GM19238 (cell line): ENCODE measurements around the gene SH2D3A.
A peak's percentile ranks its signal among the peaks of the same experiment; 100 is the strongest.
"Not testable (repeated sequence)": the region's sequence is repeated elsewhere in the genome, so short reads cannot be mapped to it uniquely, and the experiment has no call there.

Experiments
- DNase-seq: peaks from one replicate; pipeline ENCODE4 v3.0.0; 2011; ENCODE audit warnings: low spot score; ENCODE audit not compliant: insufficient read length

The SH2D3A gene

DNA sequence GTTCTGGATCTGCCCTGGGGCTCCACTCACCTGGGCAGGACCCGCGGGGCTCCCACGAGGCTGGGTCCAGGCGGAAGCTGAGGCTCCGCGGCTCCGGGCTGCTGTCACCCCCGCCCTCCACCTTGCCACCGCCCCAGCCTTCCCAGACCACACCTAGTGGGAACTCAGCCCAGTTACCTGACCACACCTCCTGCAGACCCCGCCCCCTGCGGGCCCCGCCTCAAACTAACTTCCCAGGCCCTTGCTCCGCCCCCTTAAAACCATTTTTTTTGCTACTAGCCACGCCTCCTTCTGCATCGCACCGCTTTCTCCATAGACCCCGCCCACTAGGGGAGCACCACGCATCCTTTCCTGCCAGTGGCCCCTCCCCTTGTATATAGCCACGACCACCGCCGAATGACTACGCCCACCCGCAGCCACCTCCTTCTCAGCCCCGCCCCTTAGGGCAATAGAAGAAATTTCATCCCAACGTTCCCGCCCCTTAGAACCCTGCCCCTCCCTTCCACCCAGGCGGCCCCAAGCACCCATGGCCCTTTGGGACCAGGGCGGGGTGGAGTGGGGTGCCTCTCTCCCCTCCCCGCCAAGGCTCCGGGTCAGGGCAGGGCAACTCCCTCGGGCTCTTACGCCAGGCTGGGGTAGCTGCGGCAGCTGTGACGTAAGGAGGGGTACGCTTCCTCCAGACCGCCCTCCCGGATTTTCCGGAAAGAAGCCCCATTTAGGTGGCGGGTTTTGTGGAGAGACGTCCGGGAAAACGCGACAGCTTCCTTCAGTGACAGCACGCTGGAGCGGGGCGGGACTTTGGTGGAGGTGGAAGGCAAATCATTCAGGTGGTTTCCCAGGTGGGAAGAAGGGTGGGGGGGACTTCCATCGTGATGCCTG is at the start of gene SH2D3A:
Gene SH2D3A, minus strand, starts transcription at position 79 of the 879 bp plus-strand sequence. CDS start 3,687 bp downstream, outside the sequence.
- peak; percentile 85 for DNase-seq

DNA sequence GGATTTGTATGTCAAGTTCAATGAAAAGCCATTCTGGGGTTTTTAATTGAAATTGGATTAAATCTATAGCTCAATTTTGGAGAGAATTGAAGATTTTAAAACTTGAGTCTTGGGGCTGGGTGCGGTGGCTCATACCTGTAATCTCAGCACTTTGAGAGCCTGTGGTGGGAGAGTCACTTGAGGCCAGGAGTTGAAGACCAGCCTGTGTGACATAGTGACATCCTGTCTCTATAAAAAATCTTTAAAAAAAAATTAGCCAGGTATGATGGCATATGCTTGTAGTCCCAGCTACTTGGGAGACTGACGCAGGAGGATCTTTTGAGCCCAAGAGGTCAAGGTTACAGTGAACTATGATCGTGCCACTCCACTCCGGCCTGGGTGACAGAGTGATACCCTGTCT is 46.4 kb upstream of the SH2D3A start:
- DNase-seq: no peak

DNA sequence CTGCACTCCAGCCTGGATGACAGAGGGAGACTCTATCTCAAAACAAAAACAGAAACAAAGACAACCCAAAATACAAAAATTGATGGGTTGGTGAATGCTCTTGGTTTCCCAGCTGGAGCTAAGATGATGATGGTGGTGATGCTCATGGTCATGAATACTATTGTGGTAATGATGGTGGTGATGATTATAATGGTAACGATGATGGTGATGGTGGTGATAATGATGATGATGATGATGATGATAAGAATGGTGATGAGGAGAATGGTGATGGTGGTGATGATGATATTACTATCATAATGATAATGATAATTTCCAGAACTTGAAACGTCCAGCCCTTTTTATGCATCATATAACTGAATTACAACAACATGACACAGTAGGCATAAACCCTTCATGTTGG is 45.4 kb upstream of the SH2D3A start:
- no peak for DNase-seq

DNA sequence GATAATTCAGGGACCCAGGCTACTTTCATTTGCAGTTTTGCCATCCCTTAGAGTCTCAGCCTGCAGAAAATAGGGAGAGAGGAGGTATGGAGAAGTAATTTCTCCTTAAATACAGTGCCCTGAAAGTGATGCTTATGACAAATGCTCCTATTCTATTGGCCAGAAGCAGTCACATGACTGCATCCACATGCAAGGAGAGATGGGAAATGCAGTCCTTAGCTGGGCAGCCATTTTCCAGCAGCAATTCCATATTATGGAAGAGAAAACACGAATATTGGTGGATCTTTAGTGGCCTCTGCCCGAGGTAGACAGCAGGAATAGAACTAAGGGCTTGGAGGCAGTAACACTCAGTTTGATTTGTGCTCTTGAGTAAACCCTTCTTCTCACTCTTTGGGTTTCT is 44.7 kb upstream of the SH2D3A start:
- DNase-seq: no peak

DNA sequence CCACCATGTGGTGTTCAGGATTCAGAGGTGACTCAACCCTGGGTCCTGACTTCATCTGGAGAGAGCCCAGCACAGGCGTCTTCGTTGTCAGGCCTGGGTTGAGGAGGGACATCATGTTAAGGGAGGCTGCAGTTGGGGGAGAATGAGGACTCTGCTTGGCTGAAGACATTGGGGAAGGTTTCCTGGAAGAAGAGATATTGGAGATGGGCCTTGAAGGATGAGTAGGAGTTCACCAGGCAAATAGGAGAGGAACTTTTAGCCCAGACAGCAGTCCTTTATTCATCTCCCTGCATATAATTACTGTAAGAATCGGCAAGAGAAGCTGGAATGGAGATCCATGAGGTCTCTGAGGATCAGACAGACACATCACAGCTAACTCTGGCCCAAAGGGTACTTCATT is 44.1 kb upstream of the SH2D3A start:
- no peak for DNase-seq

DNA sequence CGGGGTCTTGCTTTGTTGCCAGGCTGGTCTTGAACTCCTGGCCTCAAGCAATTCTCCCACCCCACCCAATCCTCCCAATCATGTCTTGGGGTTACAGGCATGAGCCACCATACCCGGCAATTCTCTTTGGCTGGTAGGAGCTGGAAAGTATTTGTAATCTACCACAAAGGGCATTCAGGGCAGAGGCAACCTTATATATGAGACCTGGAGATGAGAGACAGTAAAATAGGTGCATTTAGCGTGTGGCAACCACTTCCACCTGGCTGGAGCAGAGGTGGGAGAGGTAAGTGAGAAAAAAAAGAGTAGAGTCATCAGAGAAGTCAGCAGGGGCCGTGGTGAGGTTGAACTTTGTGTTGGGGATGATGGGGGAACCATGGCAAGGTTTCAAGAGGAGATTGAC is 42.0 kb upstream of the SH2D3A start:
- DNase-seq: no peak

DNA sequence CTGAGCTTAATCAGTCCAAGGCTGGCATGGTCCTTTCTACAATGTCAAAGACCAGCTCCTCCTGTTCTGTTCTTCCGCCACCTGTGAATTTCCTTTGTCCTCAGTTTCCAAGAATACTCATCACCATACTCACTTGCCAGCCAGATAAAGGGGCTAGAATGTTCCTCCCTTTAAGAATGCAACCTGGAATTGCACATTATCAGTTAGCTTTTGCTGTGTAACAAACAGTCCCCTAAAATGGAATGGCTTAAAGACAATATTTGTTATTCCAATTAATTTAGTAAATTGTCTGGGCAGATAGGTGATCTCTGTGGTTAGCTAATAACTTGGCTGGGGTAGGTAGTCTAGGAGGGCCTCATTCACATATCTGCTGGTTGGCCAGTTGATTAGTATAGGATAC is 41.3 kb upstream of the SH2D3A start:
- DNase-seq: no peak

DNA sequence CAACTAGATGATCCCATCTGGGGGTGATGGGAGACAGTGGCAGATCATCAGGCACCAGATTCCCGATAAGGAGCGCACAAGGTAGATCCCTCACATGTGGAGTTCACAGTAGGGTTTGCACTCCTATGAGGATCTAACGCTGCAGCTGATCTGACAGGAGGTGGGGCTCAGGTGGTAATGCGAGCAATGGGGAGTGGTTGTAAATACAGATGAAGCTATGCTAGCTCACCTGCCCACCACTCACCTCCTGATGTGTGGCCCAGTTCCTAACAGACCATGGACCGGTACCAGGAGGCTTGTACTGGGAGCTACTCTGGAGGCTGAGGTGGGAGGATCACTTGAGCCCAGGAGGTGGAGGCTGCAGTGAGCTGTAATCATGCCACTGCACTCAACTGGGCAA is 40.1 kb upstream of the SH2D3A start:
- no peak for DNase-seq

DNA sequence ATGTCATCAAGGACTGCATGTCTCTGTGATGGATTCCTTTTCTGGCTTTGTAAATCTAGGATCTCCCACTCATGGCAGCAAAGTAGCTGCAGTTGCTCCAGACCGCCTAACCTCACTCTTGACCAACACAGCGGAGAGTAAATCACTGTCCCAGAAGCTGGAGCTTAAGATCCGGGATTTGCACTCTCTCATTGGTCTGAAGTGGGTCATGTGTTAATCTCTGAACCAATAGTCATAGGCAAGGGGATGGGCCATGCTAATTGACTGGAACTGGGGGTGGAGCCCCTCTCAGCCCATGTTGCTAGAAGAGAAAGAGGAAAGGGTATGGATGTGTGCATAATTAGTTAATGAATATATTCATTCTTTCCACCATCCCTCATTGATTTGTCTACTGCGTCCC is 39.3 kb upstream of the SH2D3A start:
- DNase-seq: no peak

DNA sequence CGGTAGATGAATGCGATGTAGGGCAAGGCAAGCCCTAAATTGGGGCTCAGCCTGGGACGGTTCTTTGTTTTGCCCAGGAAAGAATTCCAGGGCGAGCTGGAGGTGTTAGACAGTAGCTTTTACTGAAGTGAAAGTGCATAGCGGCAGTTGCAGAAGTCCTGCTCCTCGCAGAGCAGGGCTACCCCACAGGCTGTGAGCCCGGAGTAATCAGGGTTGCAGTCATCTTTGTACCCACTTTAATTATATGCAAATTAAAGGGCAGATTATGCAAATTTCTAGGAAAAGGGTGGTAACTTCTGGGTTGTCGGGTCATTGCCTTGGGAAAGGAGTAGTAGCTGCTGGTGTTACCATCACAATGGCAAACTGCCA is 35.8 kb upstream of the SH2D3A start:
- DNase-seq: no peak

DNA sequence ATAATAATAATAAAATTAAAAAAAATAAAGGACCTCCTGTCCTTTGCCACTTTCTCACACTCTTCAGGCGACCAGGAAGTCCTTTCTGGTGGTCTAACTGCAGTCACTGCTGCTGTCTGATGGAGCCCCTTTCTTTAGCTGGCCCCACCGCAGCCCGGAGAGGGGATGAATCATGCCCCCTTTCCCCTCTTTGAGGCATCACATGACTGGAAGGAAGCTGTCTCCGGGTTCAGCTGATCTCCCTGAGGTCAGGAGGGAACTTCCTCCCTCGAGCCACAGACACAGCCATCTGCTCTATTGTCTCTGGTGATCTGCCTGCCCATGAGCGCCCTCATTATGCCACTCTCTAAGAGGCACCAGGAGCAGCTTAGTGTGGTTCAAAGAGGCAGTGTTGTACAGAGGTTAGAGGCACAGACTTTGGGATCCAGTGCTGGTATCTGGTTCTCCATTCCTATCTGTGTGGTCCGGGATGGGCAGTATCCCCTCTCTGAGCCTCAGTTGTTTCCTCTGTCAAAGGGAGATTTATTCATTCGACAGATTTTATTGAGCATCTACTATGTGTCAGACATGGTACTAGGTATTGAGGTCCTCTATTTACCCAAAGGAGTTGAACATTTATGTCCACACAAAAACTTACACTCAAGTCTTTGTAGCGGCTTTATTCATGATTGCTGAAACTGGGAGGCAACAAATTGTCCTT is 35.3 kb upstream of the SH2D3A start:
- peak; percentile 40 for DNase-seq

DNA sequence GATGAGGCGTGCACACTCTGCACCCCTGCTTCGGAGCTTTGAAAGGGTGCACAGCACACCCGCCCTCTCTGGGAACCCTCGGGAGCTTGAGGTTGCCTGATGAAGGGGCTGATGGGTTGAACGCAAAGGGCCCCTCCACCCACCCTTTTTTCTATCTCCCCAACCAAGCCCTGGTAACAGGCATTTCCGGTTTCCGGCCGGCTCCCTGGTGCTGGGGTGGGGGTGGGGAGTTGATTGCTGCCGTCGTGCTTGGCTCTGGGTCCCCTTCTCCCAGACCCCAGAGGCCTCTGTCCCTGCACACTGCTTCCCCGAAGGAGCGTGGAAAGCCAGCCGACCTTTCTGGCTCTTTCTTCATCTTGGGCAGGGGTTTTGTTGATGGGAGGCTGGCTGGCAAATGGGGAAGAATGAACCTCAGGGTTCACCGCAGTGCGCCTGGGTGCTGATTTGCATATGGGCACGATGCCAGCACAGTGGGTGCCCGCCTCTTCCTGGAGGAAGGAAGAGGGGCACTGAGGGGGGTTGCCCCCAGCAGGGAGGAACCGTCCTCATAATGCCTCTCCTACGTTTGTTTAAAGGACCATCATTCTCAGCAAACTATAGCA is 34.4 kb upstream of the SH2D3A start:
- DNase-seq: peak; percentile 71

DNA sequence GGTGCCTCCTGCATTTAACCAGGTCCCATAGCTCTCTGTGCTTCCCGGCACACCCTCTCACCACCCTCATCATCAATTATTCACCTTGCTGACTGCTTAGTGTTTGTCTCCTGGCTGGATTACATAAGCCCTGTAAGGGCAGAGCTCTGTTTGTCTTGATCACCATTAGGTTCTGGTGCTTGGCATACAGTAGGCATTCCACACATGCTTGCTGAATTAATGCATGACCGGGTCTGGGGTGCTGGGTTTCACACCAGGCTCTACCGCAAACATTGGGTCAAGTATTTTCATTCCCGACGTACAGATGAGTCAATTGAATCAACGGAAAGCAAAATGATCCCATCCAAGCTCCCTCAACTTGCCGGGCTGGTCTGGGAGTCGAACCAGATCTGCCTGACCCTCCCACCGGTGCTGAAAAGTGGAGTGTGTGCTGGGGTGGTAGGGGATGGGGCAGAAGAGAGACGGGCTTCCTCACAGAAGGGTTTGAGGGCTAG is 33.8 kb upstream of the SH2D3A start:
- no peak for DNase-seq

DNA sequence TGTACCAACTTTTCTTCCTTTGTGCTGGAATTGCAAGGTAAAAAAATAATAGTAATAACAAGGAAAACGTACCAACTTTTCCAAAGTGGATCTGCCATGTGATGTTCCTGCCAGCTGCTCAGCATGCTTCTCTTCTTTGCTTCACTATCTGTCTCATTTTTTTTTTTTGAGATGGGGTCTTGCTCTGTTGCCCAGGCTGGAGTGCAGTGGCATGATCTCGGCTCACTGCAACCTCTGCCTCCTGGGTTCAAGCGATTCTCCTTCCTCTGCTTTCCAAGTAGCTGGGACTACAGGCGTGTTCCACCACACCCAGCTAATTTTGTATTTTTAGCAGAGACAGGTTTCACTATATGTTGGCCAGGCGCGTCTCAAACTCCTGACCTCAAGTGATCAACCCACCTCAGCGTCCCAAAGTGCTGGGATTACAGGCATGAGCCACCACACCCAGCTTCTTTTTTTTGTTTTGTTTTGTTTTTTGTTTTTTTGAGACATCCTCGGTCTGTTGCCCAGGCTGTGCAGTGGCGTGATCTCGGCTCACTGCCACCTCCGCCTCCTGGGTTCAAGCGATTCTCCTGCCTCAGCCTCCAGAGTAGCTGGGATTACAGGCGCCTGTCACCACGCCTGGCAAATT is 33.0 kb upstream of the SH2D3A start:
- DNase-seq: not testable (repeated sequence)

DNA sequence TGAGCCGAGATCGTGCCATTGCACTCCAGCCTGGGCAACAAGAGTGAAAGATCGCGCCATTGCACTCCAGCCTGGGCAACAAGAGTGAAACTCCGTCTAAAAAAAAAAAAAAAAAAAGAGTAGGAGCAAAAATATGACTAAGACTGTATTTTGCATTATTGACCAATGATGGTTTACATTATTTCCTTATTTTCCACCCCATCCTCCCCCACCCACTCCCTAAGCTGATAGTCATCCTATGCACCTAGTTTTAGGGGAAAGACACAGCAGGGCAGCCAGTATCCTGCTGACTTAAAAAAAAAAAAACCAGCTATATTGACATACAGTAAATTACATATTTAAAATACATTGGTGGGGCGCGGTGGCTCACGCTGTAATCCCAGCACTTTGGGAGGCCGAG is 30.4 kb upstream of the SH2D3A start:
- DNase-seq: no peak

DNA sequence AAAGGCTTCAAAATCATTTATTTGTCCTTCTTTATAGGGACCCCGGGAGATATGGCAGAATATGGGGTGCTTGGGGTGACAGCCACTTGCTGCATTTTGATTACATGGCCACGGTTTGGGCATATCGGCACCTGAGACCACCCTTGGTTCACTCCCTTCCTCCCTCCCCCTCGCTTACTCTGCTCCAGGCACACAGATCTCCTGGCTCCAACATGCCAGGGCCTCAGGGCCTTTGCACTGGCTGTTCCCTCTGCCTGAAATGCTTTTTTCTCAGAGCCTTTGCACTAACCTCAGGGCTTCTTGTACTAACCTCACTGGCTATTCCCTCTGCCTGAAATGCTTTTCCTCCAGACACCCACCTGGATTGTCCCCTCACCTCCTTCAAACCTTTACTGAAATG is 29.0 kb upstream of the SH2D3A start:
- DNase-seq: no peak

DNA sequence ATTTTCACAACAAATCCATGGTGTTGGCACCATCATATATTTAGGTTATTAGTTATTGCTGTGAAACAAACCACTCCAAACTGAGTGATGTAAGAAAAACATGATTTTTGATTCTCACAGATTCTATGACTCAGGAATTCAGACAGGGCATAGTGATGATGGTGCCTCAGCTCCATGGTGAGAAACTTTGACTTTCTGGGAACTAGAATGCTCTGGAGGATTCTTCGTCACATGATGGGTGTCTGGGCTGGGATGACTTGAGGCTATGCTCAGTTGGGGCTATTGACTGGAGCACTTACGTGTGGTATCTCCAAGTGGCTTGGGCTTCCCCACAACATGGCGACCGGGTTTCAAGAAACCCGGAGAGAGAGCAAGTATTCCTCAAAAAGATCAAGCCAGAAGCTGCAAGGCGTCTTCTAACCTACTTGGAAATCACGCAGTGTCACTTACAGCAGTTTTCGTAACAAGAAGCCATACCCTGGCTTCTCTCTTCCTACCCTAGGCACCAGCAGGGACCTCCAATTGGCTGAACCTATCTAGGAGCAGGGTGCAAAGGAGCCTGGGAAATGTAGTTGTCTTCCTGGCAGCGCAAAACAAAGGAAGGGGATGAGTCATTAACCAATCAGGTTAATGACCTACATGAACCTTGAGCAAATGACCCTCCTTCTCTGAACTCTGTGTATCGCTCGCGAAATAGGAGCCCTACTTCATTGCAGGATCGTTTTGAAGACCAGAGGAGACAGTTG is 27.6 kb upstream of the SH2D3A start:
- DNase-seq: no peak

DNA sequence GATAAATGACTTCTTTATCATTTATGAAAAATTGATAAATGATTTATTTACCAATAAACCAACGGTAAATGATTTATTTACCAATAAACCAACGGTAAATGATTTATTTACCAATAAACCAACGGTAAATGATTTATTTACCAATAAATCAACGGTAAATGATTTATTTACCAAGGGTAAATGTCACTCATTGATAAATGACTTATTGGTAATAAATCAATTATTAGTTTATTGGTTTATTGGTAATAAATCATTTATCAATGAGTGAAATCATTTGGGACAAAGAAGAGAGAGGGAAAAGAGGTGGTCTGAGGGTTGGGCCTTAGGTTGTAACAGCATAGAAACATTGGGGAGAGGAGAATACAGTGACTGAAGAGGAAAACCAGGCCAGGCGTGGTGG is 26.7 kb upstream of the SH2D3A start:
- DNase-seq: no peak

DNA sequence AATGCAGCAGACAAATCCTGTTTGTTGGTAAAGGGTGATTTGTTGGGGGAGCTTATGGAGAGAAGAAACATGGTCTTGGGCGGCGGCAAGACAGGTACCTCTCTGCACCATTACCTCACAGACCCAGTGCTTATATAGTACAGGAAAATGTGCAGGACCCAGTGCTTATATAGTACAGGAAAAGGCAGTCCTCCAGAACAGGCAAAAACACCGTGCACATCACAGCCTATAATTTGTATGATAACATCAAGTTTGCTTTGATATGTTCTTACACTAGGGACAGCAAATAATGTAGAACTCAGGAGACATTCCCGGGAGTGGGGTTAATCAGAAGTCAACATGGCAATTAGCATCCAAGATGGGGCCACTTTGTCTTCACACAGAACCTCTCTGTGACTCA is 26.2 kb upstream of the SH2D3A start:
- DNase-seq: no peak

DNA sequence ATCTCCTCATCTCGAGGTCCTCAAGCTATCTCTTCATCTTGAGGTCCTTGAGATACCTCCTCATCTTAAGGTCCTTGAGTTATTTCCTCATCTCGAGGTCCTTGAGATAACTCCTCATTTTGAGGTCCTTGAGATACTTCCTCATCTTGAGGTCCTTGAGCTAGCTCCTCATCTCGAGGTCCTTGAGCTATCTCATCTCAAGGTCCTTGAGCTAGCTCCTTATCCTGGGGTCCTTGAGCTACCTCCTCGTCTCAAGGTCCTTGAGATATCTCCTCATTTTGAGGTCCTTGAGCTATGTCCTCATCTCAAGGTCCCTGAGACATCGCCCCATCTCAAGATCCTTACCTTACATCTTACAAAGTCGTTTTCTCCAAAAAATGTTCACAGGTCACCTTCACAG is 24.0 kb upstream of the SH2D3A start:
- no peak for DNase-seq
